Ishikawa (cell line): Measurements from ENCODE around the gene NEAT1.

Experiments
- CEBPB ChIP-seq: IDR thresholded peaks from 2 replicates; pipeline ENCODE4 v1.6.1; 2012
- EGR1 ChIP-seq: IDR thresholded peaks from 2 replicates; pipeline ENCODE4 v1.6.1; 2012
- EP300 ChIP-seq: IDR thresholded peaks from 2 replicates; pipeline ENCODE4 v1.6.1; 2012; ENCODE audit warnings: borderline replicate concordance
- FOXM1 ChIP-seq: IDR thresholded peaks from 2 replicates; pipeline ENCODE4 v1.6.1; 2012; ENCODE audit warnings: low read depth, borderline replicate concordance
- MAX ChIP-seq: IDR thresholded peaks from 2 replicates; pipeline ENCODE4 v1.6.1; 2012
- NFIC ChIP-seq: IDR thresholded peaks from 2 replicates; pipeline ENCODE4 v1.6.1; 2012
- RAD21 ChIP-seq: IDR thresholded peaks from 2 replicates; pipeline ENCODE4 v1.6.1; 2012; ENCODE audit warnings: low read depth
- REST ChIP-seq: IDR thresholded peaks from 2 replicates; pipeline ENCODE4 v1.6.1; 2012; ENCODE audit warnings: low read depth, mild to moderate bottlenecking
- TAF1 ChIP-seq: IDR thresholded peaks from 2 replicates; pipeline ENCODE4 v1.6.1; 2012; ENCODE audit warnings: low read depth, mild to moderate bottlenecking
- TCF12 ChIP-seq: IDR thresholded peaks from 2 replicates; pipeline ENCODE4 v1.6.1; 2012; ENCODE audit warnings: low read depth
- TEAD4 ChIP-seq: IDR thresholded peaks from 2 replicates; pipeline ENCODE4 v1.6.1; 2012
- USF1 ChIP-seq: IDR thresholded peaks from 2 replicates; pipeline ENCODE4 v1.6.1; 2012
- YY1 ChIP-seq: IDR thresholded peaks from 2 replicates; pipeline ENCODE4 v1.6.1; 2012; ENCODE audit warnings: low read depth
- ZBTB7A ChIP-seq: IDR thresholded peaks from 2 replicates; pipeline ENCODE4 v1.6.1; 2012; ENCODE audit warnings: low read depth

The NEAT1 gene

DNA sequence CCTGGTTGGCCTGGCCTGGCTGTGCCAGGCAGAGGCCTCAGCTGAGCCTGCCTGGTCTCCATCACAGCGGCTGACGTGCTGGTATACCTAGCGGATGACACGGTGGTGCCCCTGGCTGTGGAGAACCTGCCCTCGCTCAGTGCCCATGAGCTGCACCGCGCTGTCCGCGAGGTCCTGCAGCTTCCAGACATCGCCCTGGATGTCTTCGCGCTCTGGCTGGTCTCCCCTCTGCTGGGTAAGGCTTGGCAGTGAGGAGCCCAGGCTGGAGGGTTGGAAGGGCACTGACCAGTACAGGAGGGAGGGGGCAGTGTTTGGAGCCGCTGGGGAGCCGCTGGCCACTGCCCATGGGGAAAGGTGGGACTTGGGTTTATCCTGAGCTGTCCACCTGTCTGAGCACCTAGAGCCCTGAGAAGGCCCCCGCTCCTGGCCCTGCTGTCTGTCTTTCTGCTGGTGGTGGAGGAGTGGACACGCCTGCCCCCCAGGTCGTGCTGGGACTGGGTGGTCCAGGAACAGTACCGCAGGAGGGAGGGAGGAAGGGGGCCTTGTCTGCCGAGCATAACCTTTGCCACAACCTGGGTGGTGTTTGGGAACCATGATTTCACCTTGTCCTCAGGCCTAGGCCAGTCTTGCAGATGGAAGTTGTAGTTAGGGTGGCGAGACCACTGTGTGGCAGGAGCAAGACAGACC, 33.2 kb upstream of the NEAT1 start:
- TF ChIP-seq YY1 (no peak), REST (no peak), TCF12 (no peak), NFIC (no peak)

DNA sequence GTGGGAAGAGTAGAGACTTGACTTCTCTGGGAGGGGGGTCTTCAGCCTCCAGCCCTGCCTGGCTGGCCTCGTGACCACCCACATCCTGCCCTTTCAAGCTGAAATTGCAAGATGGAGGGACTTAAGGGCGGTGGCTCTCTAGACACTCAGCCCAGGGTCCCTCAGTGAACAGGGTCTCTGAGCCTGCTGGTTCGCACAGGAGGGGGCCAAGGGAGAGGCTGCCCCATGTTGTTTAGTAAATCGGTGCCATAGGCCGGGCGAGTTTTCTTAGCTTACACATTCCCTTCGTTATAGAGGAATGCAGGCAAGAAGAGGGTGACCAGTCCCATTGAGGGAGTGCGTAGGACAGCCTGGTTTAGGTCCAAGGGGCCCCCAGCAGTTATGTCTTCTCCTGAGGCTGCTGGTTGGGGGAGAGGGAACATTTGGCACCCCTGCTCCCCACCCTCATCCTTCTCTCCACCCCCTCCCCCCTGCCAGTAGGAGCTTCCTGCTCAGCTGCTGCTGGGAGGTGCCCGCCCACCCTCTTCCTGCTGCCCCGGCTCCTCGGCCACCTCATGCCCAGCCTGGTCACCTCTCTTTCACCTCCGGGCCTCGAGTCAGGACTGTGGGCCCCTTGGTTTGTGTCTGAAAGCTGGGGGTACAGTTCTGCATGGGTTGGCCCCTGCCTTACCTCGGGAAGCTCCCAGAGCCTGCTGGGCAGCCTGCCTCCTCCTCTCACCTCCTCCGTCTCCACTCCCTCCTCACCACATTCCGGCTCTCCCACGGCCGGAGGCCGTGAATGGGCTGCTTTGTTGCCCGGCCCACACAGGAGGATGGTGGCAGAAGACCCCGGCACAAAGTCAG, 32.3 kb upstream of the NEAT1 start:
- no peak for TF ChIP-seq EGR1
- TF ChIP-seq TAF1 = no peak
- TF ChIP-seq TCF12 = no peak
- TF ChIP-seq ZBTB7A = no peak; the same call in 1 of the 2 replicates
- no peak for TF ChIP-seq REST
- no peak for TF ChIP-seq NFIC
- TF ChIP-seq YY1 = no peak
- no peak for TF ChIP-seq CEBPB
- TF ChIP-seq USF1 = no peak
- TF ChIP-seq EP300 = no peak
- no peak for TF ChIP-seq FOXM1
- no peak for TF ChIP-seq RAD21
- TF ChIP-seq TEAD4 = no peak

DNA sequence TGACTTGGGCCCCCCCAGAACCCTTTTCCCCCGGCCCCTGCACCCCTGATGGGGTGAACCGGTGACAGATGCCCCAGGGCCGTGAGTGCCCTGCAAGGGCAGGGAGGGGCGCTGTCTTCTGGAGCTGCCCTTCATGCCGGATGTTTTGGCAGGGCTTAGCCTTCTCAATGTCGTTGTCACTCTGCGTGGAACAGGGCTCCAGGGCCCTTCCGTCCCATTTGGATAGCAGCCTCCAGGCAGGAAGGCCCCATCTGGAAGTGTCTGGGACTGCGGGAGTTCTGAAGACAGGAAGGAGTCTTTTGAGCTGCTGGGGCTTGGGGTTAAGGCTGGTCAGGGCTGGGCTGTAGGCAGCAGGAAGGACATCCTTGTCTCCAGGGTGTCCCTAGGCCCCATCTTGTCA, 31.6 kb upstream of the NEAT1 start:
- TF ChIP-seq MAX (no peak), REST (no peak), FOXM1 (no peak), RAD21 (no peak), TAF1 (no peak), YY1 (no peak), EGR1 (no peak), CEBPB (no peak)

GRCh38 chr11:65392186-65392829, 30.3 kb upstream of the NEAT1 start:
- no peak for TF ChIP-seq REST
- no peak for TF ChIP-seq NFIC
